Lower lobe of right lung (tissue), 2 donors: Measurements from ENCODE around the gene COA1. TPM values are rescaled to one million over a fixed set of nuclear protein-coding genes. Genes with fewer than 3 reads are reported as not detected.

ENCODE experiments used
- ATAC-seq, 2 donors: fragments of 200-7000 bp; cut with Tn5 transposase; one replicate each; pipeline ENCODE4 v1.9.1; 2020 to 2022; ENCODE audit warnings: mild to moderate bottlenecking in 2 of 2, moderate library complexity in 2 of 2
- DNase-seq: peaks from one replicate; pipeline ENCODE4 v3.0.0-alpha.2; 2020
- H3K27ac ChIP-seq: fragments of 200-600 bp; one replicate; pipeline ENCODE4 v1.8.0; 2022
- H3K27me3 ChIP-seq: fragments of 200-600 bp; one replicate; pipeline ENCODE4 v1.8.0; 2022; ENCODE audit warnings: low read depth
- H3K36me3 ChIP-seq: fragments of 200-600 bp; one replicate; pipeline ENCODE4 v1.8.0; 2022; ENCODE audit warnings: mild to moderate bottlenecking
- H3K4me1 ChIP-seq: fragments of 200-600 bp; one replicate; pipeline ENCODE4 v1.8.0; 2022
- H3K4me3 ChIP-seq: fragments of 200-600 bp; one replicate; pipeline ENCODE4 v1.8.0; 2022; ENCODE audit warnings: mild to moderate bottlenecking
- H3K9me3 ChIP-seq: fragments of 200-600 bp; one replicate; pipeline ENCODE4 v1.8.0; 2022
- CTCF ChIP-seq: fragments of 200-600 bp; IDR thresholded peaks from one replicate; pipeline ENCODE4 v1.8.0; 2022; ENCODE audit warnings: antibody characterized with exemption, mild to moderate bottlenecking
- intact Hi-C: fragments of 100-400 bp; cut with DNase I; formaldehyde crosslinking; loops from one replicate; pipeline ENCODE4 v1.11.0; 2022
- total RNA-seq: library from RNA; stranded (reverse); fragmentation: NEBNext Ultra II Directional; extraction: Animal tissue kit (Norgen Biotek cat#: 25700); gene quantifications from one replicate; pipeline ENCODE4 v1.2.1, GENCODE V29; 2021
- donor health status: DM: no; HTN: yes; CAD: no; lungs with severe emphysema.

The COA1 gene
- total RNA-seq, 1 donor from 2014 or later: 43.3 TPM

DNA sequence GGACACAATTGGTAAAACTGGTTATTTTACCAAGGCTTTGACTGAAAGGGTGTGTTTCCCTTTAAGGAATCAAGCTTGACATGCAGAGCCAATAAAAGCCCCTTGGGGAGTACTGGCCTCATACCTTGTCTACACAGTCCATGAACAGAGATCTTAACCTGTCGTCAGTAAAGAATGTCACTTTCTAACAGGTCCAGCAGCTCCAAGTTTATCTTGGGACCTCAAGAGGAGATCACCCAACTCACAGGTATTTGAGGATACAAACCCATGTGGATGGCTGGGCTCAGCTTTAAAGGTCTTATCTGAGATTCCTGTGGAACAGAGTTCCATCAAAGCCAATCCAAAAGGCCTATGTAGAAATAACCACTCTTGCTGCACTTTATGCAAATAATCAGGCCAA, 61.3 kb downstream of the COA1 start:
- DNase-seq (no peak), ATAC-seq (no peak)
- H3K4me1 ChIP-seq: no peaks in the 10 kb centered on the region
- H3K36me3 ChIP-seq: no peaks in the 10 kb centered on the region
- H3K27ac ChIP-seq: no peak overlapping the region
- no peak for TF ChIP-seq CTCF
- H3K9me3 ChIP-seq: no peaks in the 10 kb centered on the region
- H3K4me3 ChIP-seq: no peak overlapping the region
- intact Hi-C loops: no loop called here
- H3K27me3 ChIP-seq: no peaks in the 10 kb centered on the region

GRCh38 chr7:43666938-43667337, 62.4 kb downstream of the COA1 start:
- H3K27me3 ChIP-seq: no peaks in the 10 kb centered on the region
- DNase-seq: no peak
- no peaks in the 10 kb centered on the region for H3K4me1 ChIP-seq
- intact Hi-C loops: no loop called here
- H3K9me3 ChIP-seq: no peaks in the 10 kb centered on the region
- H3K4me3 ChIP-seq: no peak overlapping the region
- ATAC-seq: no peak
- no peaks in the 10 kb centered on the region for H3K36me3 ChIP-seq
- no peak overlapping the region for H3K27ac ChIP-seq
- no peak for TF ChIP-seq CTCF

DNA sequence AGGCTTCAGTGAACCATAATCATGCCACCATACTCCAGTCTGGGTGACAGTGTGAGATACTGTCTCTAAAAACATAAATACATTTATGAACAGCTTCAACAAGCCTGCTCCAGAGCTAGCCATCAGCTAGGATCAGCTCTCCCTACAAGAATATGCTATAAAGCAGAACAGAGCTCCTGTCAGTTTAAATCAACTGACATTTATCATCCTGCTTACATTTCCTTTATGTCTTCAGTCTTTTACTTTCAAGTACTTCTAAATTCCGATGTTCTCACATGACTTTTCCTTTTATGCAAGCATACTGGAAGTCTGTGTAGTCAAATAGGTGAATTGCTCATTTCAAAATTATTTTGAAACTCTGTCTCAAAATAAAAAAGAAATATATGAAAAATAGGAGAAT, 64.6 kb downstream of the COA1 start:
- Histone ChIP-seq H3K9me3 (no peaks in the 10 kb centered on the region), H3K36me3 (no peaks in the 10 kb centered on the region), H3K4me3 (no peak overlapping the region), H3K4me1 (no peaks in the 10 kb centered on the region), H3K27me3 (no peaks in the 10 kb centered on the region), H3K27ac (no peak overlapping the region)
- ATAC-seq: no peak
- DNase-seq: no peak
- TF ChIP-seq CTCF: no peak
- intact Hi-C loops: no loop called here

DNA sequence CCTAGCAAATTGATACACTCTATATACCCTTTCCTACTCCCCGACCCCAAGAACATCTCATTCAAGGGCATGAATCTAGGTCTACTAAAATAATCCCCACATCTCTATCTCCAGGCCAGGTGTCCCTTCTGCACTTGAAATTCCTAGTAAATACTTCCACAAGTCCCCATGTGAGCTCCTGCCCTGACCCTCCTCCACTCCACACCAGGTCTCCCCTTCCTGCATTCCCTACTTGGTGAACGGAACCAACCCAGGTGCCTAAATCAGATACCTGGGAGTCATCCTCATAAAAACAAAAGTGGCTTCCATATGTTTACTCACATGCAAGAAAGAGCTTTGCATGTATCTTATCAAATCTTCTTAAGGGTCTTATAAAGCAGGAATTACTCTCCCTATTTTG, 69.2 kb downstream of the COA1 start:
- TF ChIP-seq CTCF: no peak
- Histone ChIP-seq H3K9me3 (no peaks in the 10 kb centered on the region), H3K4me1 (peaks cover 11% of the 10 kb centered on the region), H3K27me3 (no peaks in the 10 kb centered on the region), H3K36me3 (no peaks in the 10 kb centered on the region), H3K27ac (no peak overlapping the region), H3K4me3 (no peak overlapping the region)
- no peak for DNase-seq
- peak in 1 of 2 donors; percentile 36 for ATAC-seq
- intact Hi-C loops: no loop called here

DNA sequence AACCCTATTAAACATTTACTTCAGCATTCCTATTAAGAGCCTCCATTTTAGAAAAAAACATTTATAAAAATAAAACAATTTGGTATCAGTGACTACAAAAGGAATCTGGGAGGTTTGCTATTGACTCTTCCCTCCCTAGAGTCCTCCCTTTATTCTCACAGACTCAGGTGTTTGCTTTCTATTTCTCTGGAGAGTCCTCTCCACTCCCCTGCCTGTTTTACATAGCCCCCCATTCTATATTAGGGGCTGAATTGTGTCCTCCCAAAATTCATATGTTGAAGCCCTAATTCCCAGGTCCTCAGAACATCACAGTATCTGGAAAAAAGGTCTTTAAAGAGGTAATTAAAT, 69.8 kb downstream of the COA1 start:
- Histone ChIP-seq H3K27ac (no peak overlapping the region), H3K4me3 (no peak overlapping the region), H3K4me1 (peaks cover 11% of the 10 kb centered on the region), H3K36me3 (no peaks in the 10 kb centered on the region), H3K27me3 (no peaks in the 10 kb centered on the region), H3K9me3 (no peaks in the 10 kb centered on the region)
- DNase-seq (no peak), ATAC-seq (peak in 1 of 2 donors; percentile 43)
- intact Hi-C loops: no loop called here
- TF ChIP-seq CTCF: no peak
